ENCODE results near the gene CELSR2.

CELSR2 gene

DNA sequence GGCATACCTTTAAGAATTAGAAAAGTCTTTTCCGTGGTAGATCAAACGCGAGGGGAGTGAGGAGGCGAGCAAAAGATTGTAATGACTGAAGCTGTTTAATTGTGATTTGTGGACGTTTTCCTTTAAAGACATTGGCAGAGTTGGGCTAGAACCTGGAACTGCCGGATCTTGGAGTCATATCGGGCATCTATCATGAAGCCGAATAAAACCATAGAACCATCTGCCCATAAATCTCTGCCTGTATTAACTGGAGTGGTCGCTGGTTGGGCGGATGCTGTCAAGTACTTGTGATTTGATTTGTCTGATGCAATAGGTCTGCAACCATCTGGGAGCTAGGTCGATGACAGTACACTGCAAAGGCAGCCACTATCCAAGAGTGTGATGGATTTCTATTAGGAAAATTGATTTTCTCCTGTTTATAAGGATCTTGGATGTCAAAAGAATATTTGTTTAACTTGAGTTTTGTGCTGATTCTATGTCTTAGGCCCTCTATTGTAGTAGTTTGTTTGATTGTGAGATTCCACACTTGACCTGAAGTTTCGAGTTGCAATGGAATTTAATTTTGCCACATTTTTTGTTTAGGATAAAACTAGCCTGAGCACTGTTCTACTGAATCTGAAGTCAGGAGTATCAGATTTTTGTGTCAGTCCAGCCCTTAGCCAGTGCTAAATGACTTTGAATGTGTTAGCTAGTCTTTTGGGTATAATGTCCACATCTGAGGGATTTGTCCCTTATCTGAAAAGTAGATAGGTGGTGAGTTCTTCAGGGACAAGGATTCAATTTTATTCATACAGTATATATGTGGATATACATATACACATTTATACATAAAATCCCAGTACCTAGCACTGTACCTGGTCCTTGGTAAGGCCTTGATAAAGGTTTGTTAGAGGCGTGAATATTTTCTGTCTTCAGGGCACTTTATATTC, 34.4 kb upstream of the CELSR2 start:
- no peak for TF ChIP-seq GATA3 (IDR thresholded peaks at IDR 0.05; ENCODE audit: low read depth, low read length)
- no peak for TF ChIP-seq GATA2 (IDR thresholded peaks at IDR 0.05; ENCODE audit: low read depth, low read length)

DNA sequence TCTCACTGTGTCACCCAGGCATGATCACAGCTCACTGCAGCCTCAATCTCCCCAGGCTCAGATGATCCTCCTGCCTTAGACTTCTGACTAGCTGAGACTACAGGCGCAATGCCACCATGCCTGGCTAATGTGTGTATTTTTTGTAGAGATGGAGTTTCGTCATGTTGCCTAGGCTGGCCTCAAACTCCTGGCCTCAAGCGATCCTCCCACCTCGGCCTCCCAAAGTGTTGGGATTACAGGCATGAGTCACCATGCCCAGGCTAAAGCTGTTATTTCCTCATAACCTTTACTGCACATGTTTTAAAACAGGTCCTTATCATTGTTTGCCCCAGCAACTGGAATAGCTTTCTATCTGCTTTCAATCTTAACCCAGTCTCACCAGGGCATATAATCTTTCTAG, 32.7 kb upstream of the CELSR2 start:
- TF ChIP-seq GATA2 (IDR thresholded peaks at IDR 0.05; ENCODE audit: low read depth, low read length) (no peak), GATA3 (IDR thresholded peaks at IDR 0.05; ENCODE audit: low read depth, low read length) (no peak)

DNA sequence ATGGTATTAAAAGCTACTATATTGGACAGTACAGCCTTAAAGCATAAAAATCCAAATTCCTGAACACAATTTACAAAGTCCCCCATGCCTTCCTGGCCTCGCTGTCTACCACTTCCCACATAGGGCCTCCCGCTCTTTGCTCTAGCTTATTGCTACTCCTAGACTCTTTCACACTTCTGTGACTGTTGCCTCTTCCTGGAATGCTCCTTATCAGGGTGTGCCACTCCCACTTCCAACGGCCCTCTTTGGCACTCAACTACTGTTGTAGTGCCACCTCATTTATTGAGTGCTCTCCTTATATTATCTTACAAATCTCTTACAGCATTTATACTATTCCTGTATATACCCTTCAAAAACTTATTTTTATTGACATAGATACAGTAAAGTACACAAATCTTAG, 30.8 kb upstream of the CELSR2 start:
- no peak for TF ChIP-seq GATA2 (IDR thresholded peaks at IDR 0.05; ENCODE audit: low read depth, low read length)
- TF ChIP-seq GATA3 (IDR thresholded peaks at IDR 0.05; ENCODE audit: low read depth, low read length) = no peak

DNA sequence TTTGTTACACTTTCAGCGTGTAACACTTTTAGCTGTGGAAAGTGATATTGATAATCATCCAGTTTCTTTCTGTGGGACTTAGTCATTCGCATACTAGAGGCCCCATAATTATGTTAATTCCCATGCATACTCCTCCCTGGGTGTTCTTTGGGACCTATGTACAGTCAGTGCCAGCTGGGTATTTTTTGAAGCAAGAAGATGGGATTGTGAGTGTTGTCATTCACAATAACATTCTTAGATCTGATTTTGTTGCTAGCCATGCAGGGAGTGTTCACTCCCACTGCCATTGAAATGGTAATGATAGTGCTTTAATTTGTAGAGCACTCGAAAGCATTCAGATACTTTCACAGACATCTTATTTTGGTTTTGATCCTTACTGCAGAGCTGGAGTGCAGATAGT, 24.0 kb upstream of the CELSR2 start:
- TF ChIP-seq GATA2 (IDR thresholded peaks at IDR 0.05; ENCODE audit: low read depth, low read length) (no peak), GATA3 (IDR thresholded peaks at IDR 0.05; ENCODE audit: low read depth, low read length) (no peak)

DNA sequence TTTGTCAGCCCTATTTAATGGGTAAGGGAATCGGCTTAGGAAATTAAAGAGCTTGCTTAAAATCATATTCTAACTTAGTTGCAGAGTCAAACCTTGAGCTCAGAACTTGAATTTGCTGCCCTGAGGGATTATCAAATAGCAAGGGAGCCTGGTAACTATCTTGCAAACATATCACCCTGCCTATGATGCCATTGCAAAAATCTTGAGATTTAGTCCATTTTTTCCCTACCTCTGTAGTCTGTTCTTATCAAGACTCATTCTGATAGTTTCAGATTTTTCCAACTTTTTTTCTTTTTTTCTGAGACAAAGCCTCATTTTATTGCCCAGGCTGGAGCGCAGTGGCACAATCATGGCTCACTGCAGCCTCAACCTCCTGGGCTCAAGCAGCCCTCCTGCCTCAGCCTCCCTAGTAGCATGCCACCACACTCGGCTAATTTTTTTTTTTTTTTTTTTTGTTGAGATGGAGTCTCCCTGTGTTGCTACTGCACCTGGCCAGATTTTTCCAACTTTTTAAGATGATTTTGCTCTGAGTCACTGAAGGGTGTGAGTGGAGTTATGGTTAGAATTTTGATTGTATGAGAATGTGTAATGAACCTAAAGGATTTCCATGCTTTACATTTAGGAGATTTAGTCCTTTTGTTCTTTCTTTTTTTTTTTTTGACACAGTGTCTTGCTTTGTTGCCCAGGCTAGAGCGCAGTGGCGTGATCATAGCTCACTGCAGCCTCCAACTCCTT, 23.5 kb upstream of the CELSR2 start:
- no peak for TF ChIP-seq GATA3 (IDR thresholded peaks at IDR 0.05; ENCODE audit: low read depth, low read length)
- no peak for TF ChIP-seq GATA2 (IDR thresholded peaks at IDR 0.05; ENCODE audit: low read depth, low read length)

DNA sequence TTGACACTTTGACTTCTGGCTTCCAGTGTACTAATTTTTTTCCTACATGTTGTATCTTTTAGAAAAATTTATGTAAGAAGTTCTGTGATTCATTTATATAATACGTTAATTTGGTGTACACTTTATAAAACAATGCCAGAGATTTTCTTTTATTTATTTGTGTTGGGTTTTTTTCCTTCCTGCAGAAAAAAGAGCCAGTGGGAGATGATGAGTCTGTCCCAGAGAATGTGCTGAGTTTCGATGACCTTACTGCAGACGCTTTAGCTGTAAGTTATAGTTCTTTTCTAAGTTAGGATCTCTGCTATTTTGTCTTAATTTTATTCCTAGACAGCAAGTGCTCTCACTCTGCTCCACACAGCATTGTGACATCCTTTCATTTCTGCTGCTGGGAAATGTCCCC, 21.2 kb upstream of the CELSR2 start:
- TF ChIP-seq GATA3 (IDR thresholded peaks at IDR 0.05; ENCODE audit: low read depth, low read length) (no peak), GATA2 (IDR thresholded peaks at IDR 0.05; ENCODE audit: low read depth, low read length) (no peak)

DNA sequence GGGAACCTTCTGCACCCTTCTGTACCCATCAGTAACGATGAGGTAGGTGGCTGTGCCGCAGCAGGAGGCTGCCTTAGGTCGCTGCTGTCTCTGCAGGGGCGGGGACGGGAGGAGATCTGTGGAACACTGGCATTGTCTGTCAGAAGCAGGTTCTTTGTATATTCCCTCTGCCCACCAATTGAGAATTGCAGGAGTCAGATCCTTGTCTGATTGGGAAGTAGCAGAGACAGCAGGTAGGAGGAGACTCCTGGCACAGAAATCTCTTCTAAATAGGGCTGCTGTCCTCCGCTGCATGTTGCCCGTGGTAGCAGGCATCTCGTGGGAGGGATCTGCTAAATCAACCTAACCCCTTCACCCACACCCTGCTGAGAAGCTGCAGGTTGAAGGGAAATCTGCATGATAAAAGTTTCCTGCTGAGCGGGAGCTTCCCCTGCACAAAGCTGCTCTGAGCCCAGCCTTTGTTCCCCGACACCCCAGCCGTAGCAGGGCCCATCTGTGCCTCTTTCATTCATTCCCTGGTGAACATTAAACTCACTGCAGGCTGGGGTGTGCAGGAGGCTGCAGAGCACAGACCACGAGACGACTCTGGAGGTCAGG, 19.7 kb upstream of the CELSR2 start:
- TF ChIP-seq GATA2 (IDR thresholded peaks at IDR 0.05; ENCODE audit: low read depth, low read length) = no peak

DNA sequence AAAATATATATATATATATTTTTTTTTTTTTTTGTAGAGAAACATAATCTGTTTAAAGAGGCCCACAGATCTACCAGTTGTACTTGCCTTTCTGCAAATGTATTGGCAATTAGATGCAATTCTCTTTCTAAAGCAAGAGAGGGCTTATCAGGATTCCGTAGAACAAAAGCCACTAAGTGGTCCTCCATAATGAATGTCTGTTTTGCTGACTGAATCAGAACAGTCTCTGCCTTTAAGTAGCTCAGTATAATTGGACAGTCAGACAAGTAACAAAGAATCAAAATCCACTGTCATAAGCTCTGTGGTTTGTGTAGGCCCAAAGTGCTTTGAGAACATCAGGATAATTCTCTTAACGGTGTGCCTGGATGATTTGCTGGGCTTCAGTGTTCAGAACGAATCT, 18.3 kb upstream of the CELSR2 start:
- TF ChIP-seq GATA2 (IDR thresholded peaks at IDR 0.05; ENCODE audit: low read depth, low read length) = no peak
- no peak for TF ChIP-seq GATA3 (IDR thresholded peaks at IDR 0.05; ENCODE audit: low read depth, low read length)

DNA sequence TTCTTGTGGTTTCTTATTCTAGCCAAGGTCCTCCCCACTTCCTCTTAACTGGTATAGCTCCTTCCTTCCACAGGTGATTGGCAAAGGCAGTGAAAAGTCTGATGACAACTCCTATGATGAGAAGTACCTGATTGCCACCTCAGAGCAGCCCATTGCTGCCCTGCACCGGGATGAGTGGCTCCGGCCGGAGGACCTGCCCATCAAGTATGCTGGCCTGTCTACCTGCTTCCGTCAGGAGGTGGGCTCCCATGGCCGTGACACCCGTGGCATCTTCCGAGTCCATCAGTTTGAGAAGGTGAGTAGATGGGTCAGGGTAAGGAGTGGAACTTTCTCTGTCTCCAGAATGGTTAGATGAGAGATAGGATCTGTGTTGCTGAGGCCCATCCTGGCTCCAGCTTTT, 14.2 kb upstream of the CELSR2 start:
- TF ChIP-seq GATA2 (IDR thresholded peaks at IDR 0.05; ENCODE audit: low read depth, low read length) (no peak), GATA3 (IDR thresholded peaks at IDR 0.05; ENCODE audit: low read depth, low read length) (no peak)

DNA sequence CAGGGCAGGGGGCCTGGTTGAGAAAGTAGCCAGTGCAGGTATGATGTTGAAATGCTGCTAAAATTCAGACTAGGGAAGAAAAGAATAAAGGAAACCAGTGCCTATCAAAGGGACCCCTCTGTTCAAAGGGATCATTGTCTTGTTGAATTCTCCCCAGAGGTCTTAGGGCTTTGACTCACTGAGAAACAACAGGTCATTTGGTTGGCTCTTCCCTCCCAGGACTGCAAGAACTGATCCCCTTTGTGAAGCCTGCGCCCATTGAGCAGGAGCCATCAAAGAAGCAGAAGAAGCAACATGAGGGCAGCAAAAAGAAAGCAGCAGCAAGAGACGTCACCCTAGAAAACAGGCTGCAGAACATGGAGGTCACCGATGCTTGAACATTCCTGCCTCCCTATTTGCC, 11.8 kb upstream of the CELSR2 start:
- TF ChIP-seq GATA3 (IDR thresholded peaks at IDR 0.05; ENCODE audit: low read depth, low read length) (no peak), GATA2 (IDR thresholded peaks at IDR 0.05; ENCODE audit: low read depth, low read length) (no peak)

DNA sequence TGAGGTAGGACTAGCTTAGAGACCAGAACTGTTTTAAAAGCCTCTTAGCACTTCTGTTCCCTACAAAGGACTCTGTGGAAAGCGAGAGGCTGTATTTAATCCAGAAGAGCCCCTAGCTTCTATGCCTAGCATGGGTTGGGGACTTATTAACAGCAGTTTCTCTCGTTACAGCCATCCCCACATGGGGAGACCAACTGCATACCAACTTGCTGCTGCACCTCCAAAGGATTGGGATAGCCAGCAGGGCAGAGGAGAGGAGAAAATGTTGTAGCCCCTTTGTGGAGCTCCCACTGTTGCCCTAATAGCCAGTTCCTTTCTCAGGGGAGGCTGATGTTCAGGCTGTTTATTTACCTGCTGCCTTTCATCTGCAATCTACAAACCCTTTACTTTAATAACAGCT, 11.0 kb upstream of the CELSR2 start:
- TF ChIP-seq GATA3 (IDR thresholded peaks at IDR 0.05; ENCODE audit: low read depth, low read length) (no peak), GATA2 (IDR thresholded peaks at IDR 0.05; ENCODE audit: low read depth, low read length) (no peak)

DNA sequence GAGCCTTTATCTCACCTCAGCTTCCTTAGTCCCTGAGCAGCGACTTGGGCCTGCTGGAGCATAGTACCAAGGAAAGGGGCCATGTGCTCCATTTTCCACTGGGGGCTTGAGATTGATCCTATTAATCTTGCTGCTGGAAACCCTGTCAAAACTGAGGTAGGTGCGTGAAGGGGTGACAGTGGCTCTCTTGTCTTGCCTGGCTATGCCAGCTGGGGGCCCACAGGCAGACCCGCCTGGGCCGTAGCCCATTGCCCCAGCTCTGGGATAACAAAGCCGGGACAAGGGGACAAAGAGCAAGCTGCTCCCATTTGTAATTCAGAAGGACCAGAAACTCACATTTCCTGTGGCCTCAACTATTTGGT, 10.3 kb upstream of the CELSR2 start:
- TF ChIP-seq GATA2 (IDR thresholded peaks at IDR 0.05; ENCODE audit: low read depth, low read length) = no peak
- no peak for TF ChIP-seq GATA3 (IDR thresholded peaks at IDR 0.05; ENCODE audit: low read depth, low read length)

DNA sequence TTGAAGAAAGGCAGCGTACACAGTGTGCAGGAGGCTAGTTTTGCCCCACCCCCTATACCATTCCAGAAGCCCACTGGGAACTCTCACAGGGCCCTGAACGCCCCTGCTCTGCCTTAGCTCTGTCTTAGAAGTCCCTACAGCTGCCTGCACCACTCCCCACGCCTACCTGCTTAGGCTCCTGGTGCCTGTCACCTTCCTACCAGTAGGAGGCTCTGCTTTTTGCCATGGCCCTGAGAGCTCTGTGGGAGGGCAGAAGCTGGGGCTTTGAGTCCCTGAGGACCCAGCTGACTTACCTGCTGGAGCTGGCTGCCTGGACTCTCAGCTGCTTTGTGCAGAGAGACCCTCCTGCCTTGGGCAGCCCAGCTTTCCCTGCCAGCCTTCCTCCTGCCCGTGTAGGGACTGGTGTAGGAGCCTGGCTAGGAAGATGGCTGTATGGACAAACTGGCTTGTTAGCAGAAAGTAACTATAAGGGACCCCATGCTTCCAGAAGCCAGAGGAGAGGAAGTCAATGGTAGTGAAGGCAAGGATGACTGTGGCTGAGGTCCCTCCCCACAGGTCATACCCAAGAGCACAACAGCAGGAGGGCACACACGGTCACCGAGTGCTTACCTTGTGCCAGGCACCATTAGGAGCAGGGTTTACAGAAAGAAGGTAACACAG, 9.8 kb upstream of the CELSR2 start:
- TF ChIP-seq GATA3 (IDR thresholded peaks at IDR 0.05; ENCODE audit: low read depth, low read length) = no peak
- TF ChIP-seq GATA2 (IDR thresholded peaks at IDR 0.05; ENCODE audit: low read depth, low read length) = no peak
